ENCODE results near the gene AJAP1.

AJAP1 gene

DNA sequence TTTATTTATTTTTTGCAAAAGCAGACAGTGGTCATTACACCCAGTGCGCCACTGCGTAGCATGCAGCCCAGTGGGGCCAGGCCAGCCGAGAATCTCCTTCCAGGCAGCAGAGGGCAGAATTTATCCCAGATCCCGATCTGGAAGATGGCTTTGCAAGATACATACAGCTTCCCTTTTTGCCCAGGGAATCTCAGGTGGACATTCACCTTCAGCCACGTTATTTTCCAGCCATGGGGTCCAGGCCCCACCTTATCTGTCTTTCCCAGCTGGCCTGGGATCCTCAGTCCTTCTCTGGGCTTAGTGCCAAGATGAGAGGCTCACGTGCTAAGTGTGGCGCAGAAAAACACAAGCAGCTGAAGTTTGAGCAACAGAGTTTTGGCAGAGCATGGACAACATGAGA lies 123.6 kb downstream of the AJAP1 start:
- DNase-seq: no peak

DNA sequence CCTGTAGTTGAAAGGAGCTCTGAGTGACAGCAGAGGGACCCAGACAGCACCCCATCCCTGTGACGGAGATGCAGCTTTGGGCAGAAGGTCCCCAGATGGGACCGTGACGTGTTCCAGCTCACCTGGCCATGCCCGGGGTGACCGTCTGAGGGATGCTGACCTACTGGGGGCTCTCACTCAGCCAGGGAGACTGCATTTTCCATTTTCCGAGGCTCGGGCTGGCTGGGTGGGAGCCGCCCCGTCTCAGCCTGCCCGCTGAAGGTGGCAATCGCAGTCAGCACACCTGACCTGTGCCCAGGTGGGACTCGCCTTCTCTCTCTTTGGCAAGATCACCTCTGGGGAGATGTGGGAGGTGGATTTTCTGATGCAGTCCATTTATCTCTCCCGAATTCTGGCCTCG lies 127.2 kb downstream of the AJAP1 start:
- no peak for DNase-seq

DNA sequence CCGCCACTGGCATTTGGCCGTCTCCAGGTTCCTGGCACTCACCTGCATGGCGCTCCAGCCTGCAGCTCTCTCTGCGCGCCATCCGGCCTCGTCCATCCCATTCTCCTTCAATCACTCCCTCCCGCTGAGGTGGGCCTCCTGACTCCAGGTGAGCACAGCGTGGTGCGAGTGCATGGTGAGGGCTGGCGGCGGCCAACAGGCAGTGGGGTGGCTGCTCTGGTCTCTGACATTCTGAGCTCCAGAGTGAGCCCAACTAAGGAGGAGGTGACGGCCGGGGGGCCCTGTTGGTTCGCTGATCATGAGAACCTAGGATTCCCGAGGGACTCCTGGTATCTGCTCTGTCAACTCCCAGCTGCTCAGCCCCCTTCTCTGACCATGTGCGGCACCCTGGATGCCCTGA lies 130.4 kb downstream of the AJAP1 start:
- no peak for DNase-seq

DNA sequence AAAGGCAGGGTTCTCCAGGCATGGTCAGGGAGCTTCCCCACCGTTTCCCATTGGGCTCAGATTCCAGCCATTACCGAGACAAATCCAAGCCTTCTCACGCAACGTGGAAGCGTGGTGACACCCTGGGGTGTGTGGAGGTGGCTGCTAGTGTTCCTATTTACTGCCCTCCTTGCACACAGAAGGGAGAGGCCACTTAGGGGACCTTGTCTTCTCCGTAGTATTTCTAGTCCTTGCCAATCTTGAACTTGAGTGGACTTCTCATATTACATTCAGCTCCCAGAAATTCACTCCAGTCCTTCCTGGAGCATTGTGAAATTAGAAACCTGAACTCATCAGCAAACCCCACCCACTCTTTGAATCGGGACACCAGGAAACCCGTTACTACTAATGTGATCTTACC lies 131.6 kb downstream of the AJAP1 start:
- no peak for DNase-seq

DNA sequence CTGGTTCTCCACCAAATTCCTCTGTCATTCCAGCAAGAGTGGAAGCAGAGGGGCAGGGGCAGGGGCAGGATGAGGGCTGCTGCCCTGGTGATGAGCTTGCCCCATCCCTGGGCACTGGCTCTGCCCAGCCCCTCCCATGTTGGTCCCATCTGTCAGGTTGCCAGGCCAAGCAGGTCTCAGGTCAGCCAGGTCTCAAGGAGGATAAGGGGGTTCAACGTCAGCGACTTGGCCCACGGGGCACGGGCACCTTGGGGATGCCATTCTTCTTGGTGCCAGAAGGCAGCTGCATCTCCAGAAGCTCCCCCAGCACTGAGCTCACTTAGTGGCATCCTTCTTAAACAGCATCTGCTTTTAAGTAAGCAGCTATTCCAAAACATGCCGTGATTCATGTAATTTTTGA lies 133.1 kb downstream of the AJAP1 start:
- no peak for DNase-seq

DNA sequence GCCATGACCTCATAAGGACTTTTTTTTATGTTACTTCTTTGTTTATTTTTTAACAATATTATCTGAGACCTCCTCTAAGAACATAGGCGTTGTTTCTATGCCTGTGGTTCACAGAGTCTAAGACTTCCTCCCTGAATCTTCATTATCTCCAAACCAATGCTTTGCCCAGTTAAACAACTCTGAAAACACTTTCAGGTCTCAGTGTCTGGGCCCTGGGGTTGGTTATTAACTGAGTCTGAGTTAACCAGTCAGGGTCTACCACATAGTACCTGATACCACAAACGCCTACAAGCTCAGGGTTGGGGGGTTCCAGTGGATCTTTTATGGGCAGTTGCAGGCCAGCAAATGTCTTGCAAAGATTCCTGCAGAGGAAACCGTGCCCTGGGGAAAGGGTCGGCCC lies 138.2 kb downstream of the AJAP1 start:
- DNase-seq: no peak

DNA sequence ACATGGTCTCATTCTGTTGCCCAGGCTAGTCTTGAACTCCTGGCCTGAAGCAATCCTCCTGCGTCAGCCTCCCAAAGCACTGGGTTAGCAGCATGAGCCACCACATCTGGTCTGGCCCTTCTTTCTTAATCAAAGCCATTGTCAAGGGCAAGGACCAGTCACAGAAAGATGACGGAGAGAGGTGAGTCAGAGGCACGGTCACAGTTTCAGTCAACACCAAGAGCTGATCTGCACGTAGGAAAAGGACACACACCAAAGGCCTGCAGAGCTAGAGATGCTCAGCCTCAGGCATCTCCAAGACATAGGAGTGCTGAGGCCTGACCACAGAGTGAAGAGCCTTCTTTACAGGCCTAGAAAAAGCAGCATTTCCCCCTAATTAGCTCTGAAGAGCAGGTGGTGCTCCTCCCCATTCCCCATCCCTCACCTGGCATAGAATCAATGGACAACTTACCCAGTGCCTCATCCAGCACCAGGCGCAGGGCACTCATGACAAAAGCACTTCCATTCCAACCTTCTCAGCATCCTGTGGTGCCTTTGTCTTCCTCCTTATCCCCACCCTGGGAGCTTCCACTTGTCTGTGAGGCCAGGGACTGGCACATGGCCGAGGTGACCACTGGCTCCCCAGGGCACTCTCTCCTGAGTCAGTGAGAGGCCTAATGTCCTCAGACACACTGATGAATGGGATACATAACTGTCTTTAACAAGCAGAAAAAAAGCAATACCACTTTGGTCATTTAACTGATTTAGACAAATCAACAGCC lies 139.8 kb downstream of the AJAP1 start:
- DNase-seq: no peak

DNA sequence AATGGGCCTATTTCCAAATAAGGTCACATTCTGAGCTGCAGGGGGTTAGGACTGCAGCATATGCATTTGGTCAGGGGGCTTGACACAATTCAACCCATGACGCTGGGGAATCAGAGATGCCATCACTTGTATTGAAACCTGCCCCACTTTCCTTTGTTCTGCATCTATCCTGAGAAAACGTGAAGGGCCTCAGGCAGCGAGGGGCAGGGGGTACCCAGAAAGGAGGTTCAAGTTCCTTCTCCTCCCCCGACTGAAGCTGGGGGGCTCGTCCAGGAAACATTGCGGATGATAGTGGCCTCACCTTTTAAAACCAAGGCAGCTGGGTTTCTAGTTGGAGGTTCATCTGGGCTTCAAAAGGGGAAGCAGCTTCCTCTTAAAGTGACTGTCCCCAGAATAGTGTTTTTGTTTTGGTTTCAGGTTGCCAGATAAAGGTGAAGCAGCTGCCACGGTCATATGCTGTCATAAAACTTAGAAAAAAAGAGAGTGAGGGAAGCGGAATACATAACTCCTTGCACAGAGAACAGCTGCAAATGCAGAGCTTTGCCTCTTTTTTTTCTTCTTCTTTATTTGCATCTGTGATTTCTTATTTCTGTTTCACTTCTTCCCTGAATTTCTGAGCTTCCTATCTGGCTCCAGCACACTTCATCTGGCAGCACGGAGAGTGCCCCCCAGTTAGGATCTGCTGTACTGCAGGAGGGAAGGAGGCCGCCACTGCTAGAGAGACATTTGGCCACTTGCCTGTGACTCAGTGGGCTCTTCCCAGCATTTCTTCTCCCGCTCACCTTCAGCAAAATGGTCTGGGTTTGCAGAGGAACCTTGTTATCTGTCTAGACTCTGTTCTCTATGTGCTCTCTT lies 142.0 kb downstream of the AJAP1 start:
- DNase-seq: no peak

DNA sequence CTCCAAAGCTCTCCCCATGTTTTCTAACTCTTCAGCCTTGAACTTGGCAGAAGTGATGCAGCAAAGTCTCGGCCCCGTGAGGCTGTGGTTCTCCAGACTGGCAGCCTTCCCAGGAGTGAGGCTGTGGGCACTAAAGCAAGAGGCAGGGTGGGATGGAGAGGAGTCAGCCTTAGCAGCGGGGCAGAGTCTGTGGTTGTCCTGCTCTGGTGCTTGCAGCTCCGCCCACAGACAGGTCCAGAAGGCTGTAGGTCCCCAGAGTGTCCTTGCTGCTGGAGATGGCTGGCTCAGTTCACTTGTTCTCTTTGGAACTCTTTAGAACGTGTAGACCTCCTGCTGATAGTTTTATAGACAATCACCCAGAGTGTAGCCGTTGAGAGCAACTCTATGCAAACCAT lies 142.6 kb downstream of the AJAP1 start:
- no peak for DNase-seq

DNA sequence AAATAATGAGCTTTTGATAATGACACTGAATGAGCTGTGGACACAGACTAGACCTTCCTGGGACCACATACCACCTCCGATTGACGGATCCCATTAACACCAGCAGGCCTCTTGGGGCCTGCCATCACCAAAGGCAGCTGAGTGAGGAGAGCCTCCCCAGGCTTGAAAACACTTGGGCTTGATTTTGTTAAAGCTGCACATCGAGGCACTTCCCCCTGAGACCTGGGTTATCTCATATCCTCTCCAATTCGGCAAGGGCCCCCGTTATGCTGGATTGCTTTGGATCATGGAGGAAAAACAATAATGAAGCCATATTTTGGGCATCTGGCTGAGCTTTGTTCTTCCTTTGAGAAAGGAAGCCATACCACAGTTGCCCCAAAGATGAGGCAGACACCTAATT lies 143.0 kb downstream of the AJAP1 start:
- DNase-seq: no peak

DNA sequence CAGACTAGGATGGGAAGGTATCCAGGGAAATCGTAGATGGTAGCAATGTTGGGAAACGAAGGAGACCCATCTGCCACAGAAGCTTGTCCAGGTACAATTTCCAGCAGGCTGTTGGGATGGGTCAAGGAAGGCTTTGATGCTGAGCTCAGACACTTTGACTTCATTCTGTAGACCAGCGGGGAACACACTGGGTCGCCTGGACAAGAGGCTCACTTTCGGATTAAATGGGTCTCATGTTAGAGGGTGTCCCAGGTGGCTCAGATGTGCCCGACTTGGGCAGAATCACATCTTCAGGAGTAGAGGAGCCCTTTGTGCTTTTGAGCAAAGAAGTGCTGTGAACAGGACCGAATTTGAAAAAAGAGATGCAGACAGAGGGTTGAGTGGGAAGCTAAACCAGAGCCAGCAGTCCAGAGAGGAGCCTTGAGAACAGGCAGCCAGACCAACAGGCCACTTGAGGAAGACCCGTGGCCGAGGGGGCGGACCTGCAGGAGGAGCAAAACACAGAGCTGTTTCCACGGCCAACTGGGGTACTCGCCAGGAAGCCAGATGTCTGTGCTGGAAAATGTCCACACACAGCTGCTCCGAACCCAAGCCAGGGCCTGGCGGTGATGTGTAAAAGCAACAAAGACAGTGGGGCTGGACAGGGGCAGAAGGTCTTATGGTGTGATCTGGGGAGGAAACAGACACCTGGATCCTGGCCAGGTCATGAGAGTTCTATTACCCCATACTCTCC lies 146.9 kb downstream of the AJAP1 start:
- no peak for DNase-seq

DNA sequence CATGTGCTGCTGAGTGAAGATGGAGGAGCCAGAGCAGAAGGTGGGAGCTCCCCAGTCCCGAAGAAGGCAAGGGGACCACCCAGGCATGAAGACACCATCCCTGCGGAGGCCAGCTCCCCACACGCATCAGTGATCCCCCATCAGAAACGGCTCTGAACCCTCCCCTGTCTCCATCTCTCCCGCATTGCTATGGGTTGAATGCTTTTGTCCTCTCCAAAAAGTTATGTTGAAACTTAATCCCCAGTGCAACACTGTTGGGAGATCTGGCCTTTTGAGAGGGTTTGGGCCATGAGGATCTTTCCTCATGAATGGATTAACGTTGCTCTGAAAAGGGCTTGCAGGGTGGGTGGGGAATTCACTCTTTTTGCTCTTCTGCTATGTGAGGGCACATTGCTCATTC lies 147.6 kb downstream of the AJAP1 start:
- no peak for DNase-seq

DNA sequence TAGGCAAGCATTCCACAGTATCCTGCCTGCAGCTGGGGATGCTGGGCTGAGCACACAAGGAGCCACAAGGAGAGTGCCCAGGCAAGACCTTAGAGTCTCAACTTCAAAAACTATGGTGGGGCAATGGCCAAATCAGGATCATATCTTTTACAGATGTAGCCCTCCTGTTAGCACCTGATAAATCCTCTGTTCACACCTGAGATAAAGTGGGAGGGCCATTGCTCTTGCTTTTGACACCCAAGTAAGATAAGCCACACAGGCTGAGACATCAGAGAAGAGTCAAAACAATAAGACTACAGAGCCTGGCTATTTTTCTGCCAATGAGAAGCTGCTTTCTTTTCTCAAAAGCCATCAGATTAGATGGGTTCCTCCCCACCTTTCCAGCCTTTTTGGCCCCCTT lies 148.9 kb downstream of the AJAP1 start:
- DNase-seq: no peak

DNA sequence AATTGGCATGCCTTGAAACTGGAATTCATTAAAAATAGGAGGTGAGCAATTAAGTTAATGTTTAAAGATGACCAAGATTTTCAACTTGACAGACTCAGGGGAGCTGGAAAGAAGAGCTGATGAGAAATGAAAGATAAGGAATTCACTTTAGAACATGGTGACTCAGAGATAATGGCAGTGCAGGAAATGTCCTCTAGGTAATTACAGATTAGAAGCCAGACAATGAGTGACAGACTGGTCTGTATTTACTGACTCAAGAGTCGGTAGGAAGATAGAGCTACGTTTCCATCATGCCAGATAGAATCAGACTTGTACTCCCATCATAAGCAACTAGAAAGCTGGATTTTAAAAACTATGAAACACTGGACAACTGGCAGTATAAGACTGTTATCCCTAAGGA lies 151.6 kb downstream of the AJAP1 start:
- no peak for DNase-seq

DNA sequence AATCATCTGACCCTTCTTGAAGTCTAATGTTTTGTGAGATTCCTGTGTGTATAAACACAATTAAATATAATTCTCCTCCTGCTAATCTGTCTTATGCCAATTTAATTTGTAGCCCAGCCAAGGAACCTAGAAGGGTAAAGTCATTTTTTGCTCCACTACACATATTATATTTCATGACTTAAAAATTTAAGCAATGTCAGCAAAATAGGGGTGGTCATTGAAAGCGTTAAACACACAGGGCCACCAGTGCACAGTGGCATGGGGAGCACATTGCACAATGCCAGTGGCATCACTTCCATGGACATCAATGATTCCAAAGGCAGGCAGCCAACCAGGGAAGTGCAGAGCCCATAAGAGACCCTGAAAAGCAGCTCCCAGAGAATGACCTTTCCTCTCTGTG lies 166.1 kb downstream of the AJAP1 start:
- DNase-seq: no peak

DNA sequence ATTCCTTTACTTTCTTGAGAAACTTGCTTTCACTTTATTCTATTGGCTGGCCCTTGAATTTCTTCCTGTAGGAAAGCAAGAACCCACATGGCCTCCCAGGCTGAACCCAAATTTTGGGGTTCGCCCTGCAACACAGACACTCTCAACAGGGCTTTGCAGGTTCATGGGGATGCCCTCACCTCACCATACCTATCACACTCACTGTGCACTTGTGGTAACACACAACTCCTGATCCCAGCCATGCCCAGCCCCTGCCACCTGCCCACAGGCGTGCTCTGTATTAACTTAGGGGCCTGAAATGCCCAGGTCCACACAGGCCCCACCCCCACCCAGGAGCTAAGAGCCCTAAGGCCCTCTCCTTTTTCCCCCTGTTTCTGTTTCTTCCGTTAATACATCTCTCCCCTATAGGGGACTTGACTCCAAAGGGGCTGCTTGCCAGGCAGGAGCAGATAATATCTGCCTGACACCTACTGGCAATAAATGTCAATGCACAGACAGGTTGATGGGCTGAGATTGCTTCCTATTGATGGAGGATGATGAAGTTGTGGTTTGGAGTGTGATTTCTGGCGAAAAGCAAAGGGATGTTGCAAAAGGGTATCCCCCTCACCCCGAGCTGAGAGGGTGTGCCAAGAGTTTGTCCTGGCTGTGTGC lies 171.5 kb downstream of the AJAP1 start:
- no peak for DNase-seq

DNA sequence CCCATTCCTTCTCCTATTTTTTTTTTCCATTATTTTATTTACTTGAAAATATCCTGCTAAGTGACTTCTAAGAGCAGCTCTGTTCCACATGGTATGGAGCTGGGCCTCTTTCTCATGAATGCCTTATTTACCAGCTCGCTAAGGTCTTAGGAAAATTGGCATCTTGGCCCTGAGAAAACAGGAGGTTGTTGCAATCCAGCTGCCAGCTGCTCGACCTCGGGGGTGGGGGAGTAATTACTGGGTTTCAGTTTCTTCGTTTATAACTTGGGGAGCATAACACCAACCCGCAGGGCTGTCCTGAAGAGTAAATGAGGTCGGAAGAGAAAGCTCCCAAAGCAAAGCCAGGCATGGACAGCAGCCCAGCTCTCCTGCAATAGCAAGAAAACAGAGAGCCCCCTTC lies 176.3 kb downstream of the AJAP1 start:
- no peak for DNase-seq

DNA sequence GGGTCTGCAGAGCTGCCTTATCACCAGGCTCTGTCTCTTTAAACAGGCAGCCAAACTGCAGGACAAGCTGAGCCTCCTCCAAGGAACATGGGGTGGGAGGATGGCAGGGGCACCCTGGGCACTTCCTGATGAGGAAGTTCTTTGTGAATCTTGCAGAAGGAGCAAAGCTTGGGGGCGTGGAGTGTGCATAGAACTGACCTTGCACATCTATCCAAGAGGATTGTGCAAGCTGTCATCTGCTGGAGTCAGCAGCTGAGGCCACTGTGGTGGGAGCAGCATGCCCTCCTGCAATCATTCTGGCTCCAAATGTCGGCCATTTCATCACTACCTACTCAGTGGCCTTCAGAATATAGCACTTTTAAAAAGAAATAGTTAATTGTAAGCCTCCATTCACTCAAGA lies 182.2 kb downstream of the AJAP1 start:
- no peak for DNase-seq

DNA sequence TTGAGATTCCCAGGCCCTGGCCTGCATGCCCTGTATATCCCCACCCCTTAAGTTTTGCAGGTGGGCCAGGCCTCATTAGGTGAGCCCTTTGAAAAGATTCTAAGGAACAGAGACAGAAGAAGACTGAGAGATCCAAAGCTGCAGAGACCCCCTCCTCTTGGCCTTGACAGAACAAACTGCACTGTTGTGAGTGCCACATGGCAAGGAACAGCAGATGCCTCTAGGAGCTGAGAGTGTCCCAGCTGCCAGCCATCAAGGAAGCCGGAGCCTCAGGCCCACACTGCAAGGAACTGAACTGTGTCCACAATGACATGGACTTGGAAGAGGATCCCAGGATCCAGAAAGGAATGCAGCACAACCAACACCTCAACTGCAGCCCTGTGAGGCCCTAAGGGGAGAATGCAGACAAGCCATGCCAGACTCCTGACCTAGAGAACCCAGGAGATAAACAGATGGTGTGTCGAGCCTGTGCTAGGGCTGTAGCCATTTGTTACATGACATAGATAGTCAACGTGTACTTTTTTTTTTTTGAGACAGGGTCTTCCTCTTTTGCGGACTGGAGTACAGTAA lies 182.7 kb downstream of the AJAP1 start:
- no peak for DNase-seq

DNA sequence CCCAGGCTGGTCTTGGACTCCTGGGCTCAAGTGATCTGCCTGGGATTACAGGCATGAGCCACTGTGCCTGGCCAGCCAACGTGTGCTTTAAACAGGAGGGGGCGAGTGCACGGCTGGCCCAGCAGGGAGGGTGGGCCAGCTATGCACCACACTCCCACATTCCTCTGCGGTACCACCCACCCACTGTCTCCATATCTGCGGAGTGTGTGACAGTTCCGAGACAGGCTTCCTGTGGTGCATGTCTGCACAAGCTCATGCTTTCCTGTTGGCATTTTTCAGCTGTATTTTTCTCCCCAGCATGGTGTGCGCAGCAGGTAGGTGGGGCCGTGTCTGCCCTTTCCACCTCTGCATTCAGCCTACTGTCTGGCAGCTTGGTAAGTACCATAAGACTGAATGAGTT lies 183.3 kb downstream of the AJAP1 start:
- DNase-seq: no peak

DNA sequence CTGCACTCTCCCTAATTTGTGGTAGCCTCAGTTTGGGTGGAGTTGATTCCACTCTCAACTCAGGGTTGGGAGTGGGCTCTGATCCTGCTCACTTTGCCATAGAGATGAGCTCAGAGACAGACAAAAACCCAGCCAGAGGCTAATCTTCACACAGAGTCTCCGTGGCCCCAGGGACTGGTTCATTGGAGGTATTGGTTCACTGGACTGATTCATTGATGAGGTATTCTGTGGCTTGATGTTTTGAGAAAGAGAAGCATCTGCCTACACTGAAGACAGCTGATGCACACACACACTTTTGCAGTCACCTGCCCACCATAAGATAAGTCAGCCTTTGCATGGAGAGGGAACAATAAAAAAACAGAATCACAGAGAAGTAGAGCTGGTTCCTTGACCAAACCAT lies 183.8 kb downstream of the AJAP1 start:
- no peak for DNase-seq
